ENCODE results near the gene SH3RF3.

The SH3RF3 gene

DNA sequence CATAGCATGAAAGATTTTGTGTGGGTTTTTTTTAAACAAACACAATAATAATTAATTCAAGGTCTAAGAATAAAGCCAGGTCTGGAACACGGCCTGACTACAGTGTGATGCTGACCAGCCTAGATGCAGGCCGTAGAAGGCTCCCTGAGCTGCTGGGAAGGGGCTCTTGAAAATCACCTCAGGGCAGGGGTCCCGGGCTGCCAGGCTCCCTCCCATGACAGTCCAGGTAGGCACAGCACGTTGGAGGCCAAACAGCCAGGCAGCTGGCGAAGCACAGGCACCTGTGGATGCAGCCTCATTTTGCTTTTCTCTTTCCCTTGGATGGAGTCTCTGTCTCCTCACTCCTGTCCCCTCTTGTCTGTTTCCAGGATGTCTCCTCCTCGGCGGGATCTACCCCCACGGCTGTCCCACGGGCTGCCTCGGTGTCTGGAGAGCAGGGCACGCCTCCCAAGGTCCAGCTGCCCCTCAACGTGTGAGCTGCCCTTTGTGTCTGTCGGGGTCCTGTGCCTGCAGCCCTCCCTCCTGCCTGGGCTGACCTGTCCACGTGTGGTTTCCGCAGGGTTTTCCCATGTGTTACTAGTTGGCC lies 290.3 kb downstream of the SH3RF3 start:
- DNase-seq (ENCODE audit: low read depth), result no peak

DNA sequence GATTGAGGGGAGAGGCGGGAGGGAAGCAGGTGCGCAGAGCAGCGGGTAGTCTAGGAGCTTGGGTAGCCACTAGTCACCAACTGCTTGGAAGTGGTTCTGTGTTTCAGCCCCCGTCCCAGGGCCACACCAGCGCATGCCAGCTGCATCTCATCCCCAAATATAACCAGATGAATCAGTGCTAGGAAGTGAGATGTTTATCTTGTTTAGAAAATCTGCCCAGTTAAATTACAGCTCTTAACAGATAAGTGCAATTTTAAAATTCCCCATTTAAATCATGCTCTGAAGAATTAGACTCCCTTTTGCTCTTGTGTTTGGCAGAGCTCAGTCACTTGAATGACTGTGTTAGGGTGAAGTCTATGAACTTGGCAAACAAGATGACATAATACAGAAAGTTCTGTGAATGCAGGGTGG lies 291.0 kb downstream of the SH3RF3 start:
- no peak for DNase-seq (ENCODE audit: low read depth)

DNA sequence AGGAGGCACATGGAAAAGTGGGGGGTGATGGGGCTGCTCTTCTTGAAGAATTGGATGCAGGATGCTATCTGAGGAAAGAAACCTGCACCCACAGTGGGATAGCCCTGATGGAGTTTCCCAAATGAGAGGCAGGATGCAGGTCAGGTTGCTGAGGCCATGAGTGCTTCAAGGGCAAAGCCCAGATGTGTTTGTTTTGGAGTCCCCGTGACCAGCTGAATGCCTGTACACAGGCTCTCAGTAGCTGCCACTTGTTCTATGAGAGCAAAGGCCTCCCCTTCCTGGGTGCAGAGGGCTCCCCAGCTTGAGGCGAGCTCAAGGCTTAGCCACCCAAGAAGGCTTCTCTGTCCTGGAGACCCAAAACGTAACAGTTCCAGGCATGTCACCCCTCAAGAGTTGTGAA lies 292.1 kb downstream of the SH3RF3 start:
- DNase-seq (ENCODE audit: low read depth), result no peak

DNA sequence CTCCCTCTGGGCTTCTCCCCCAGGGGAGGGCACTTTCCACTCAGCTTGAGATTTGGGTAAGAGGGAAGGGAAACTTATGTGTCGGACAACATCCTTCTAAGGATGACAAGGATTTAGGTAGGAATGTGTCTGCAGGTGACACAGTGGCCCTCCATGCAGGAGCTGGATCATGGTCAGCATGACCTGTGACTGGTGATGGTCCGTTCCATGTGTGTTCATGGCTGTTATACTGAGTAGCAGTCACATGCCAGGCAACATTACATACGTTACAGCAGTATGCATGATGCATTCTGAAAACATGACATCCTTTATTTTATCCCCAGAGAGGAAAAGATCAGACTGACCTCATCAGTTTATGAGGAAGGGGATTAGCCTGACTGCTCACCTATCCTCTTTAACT lies 292.6 kb downstream of the SH3RF3 start:
- DNase-seq (ENCODE audit: low read depth), result no peak

GRCh38 chr2:109422071-109422757 lies 293.2 kb downstream of the SH3RF3 start:
- no peak for DNase-seq (ENCODE audit: low read depth)

- DNase-seq (ENCODE audit: low read depth), result no peak
Observed at GRCh38 chr2:109422758-109423500, 293.9 kb downstream of the SH3RF3 start.

DNA sequence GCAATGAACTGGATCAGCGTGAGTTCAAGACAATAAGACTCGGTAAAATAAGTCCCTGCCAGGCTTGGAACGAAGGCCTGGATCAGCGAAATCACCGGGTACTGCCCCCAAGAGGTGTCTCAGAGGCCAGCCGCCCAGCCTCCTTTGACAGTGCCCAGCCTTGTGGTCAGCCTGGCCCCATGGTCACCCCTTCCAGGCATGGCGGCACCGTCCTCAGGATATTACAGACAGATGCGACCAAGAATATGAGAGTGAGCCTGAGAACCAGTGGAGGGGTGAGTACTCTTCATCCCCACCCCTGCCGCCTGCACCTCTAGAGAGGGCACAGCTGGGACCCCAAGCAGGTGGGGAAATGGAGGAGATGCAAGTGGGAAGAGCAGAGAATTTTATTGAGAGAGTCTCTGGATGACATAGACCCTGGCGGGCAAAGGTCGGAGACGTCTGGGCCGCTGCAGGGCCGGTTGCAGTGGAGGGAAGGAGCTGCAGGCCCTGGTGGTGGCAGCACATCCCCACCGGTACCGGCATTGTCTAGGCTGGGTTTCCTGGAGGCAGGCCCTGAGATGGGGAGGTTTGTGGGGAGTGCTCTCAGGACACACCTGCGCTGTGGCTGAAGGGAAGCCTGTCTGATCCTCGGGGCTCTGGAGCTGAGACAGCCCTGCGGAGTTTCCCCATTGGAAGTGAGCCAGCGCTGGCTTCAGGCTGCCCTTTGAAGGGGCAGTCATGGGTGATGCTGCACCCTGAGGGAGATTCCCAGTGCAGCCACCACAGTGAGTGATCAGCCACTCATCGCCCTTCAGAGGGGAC lies 294.8 kb downstream of the SH3RF3 start:
- DNase-seq (ENCODE audit: low read depth), result no peak

GRCh38 chr2:109425411-109425810 lies 296.4 kb downstream of the SH3RF3 start:
- no peak for DNase-seq (ENCODE audit: low read depth)

DNA sequence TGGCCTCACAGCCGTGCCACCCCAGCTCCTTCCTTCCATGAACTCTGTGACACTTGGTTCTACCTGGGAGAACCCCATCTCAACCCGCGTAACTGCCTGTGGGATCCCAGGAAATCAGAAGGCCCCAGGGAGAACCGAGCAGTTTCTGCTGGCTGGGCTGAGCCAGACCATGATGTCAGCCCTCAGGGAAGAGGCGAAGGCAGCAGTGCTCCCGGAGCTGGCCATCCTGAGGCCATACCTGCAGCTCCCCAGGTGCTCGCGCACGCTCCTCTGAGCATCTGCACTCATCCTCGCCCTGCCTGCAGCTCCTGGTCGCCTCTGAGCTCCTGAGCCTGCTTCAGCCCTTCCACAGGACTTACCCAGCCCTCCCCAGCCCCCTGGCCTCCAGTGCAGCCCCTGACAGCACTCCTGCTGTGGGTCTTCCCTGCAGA lies 298.7 kb downstream of the SH3RF3 start:
- no peak for DNase-seq (ENCODE audit: low read depth)

GRCh38 chr2:109428281-109428680 lies 299.3 kb downstream of the SH3RF3 start:
- no peak for DNase-seq (ENCODE audit: low read depth)

- no peak for DNase-seq (ENCODE audit: low read depth)
Observed at GRCh38 chr2:109428841-109429566, 300.0 kb downstream of the SH3RF3 start.

- no peak for DNase-seq (ENCODE audit: low read depth)
Observed at GRCh38 chr2:109429567-109430328, 300.7 kb downstream of the SH3RF3 start.

GRCh38 chr2:109430329-109430636 lies 301.3 kb downstream of the SH3RF3 start:
- no peak for DNase-seq (ENCODE audit: low read depth)

DNA sequence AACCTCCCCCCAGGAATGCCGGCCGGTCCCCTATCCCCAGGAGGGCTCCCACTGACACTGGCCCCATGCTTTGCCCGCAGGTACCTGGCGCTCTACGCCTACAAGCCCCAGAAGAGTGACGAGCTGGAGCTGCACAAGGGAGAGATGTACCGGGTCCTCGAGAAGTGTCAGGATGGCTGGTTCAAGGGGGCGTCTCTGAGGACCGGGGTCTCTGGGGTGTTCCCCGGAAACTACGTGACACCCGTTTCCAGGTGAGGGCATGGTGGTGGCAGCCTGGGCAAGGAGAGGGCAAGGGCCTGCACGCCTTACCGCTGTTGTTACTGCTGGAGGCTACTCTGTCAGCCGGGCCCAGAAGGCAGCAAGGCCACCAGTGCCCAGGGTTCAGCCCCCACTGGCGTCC lies 303.4 kb downstream of the SH3RF3 start:
- no peak for DNase-seq (ENCODE audit: low read depth)

GRCh38 chr2:109433486-109433885 lies 304.5 kb downstream of the SH3RF3 start:
- DNase-seq (ENCODE audit: low read depth), result no peak

GRCh38 chr2:109433926-109434325 lies 304.9 kb downstream of the SH3RF3 start:
- no peak for DNase-seq (ENCODE audit: low read depth)

DNA sequence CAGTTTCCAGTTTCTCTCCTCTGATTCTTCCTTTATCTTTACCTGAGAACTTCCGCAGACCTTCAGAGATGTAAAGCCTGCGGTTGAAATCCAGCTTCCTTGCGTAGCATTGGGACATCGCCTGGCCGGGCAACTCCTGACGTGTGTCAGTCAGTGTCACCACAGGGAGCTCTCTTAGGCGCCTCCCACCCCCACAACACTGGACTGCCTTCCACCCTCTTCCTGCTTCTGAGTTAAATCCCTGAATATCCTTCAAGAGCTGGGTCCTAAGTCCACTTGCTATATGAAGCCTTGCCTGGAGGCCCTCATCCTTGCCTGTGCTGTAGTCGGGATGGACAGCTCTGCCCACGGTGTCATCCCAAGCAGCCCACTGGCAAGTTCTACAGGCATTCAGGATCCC lies 305.3 kb downstream of the SH3RF3 start:
- no peak for DNase-seq (ENCODE audit: low read depth)

- no peak for DNase-seq (ENCODE audit: low read depth)
Observed at GRCh38 chr2:109435066-109435690, 306.2 kb downstream of the SH3RF3 start.

DNA sequence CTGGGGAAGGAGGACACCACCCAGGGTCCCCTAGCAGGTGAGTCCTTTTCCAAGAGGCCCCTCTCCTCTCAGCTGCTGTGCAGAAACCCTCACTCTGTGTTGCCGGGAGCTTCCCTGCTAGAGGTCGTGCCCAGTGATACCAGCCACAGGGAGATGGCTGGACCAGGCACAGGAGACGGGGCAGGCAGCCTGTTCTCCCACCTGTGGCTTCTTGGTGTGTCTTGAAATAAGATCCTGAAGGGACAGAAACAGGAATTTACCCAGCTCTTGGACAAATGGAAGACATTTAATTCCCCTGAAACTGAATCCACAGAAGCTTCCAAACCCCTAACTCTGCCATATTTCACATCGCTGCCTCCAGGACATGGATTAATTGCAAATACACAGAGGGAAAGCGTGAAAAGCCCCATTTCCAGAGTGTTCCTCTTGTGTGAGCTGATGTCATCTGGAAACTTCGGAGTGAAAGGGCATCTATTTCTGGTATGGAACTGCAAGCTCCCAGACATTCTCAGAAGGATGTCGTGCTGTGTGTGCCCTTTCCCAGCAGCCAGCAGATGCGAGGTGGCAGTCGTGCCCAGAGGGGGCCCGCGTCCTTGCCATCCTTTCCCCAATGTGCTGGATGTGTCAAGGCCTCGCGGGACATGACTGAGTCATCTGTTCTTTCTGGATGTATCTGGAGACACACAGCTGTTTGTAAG lies 307.0 kb downstream of the SH3RF3 start:
- no peak for DNase-seq (ENCODE audit: low read depth)

DNA sequence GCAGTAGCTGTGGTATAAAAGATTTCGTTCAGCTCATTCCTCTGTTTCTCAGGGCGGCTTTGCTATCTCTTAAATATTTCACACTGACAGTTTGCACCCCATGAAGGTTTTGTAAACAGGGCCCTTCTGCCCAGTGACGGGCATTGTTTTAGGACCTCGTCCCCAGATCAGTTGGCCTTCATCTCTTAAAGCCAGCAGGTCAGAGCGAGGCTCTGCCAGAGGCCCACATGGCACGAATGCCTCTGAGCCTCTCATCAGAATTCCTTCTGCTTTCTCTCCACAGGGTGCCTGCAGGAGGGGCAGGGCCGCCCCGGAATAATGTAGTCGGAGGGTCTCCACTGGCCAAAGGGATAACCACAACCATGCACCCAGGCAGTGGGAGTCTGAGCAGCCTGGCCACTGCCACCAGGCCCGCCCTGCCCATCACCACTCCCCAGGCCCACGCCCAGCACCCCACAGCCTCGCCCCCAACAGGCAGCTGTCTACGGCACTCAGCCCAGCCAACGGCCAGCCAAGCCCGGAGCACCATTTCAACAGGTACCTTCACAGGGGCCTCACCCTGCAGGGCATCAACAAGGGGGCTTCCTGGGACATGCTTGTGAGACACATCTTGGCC lies 307.7 kb downstream of the SH3RF3 start:
- DNase-seq (ENCODE audit: low read depth), result no peak

Data from stromal cell of bone marrow (primary cell).